Parathyroid adenoma (tissue), 2 donors: ENCODE results near the gene PPP2R3C.

Source experiments
- H2AFZ ChIP-seq: fragments of 300-600 bp; sonication (generic); one replicate; pipeline ENCODE4 v1.7.0; 2017; ENCODE audit warnings: antibody characterized with exemption, mild to moderate bottlenecking
- H3K27ac ChIP-seq: fragments of 300-600 bp; sonication (generic); one replicate; pipeline ENCODE4 v1.7.0; 2017
- H3K27me3 ChIP-seq: fragments of 300-600 bp; sonication (generic); one replicate; pipeline ENCODE4 v1.7.0; 2017; ENCODE audit warnings: low read length; ENCODE audit not compliant: control insufficient read depth, insufficient read depth
- H3K36me3 ChIP-seq: fragments of 300-600 bp; sonication (generic); one replicate; pipeline ENCODE4 v1.7.0; 2017; ENCODE audit warnings: low read length; ENCODE audit not compliant: control insufficient read depth, insufficient read depth
- H3K4me1 ChIP-seq: fragments of 300-600 bp; sonication (generic); one replicate; pipeline ENCODE4 v1.7.0; 2017; ENCODE audit warnings: control low read depth
- H3K4me2 ChIP-seq: fragments of 300-600 bp; sonication (generic); one replicate; pipeline ENCODE4 v1.7.0; 2017; ENCODE audit warnings: low read length
- H3K4me3 ChIP-seq: fragments of 300-600 bp; sonication (generic); one replicate; pipeline ENCODE4 v1.7.0; 2017; ENCODE audit warnings: low read depth, low read length
- H3K79me2 ChIP-seq: fragments of 300-600 bp; sonication (generic); one replicate; pipeline ENCODE4 v1.7.0; 2017; ENCODE audit warnings: control low read depth
- H3K9ac ChIP-seq: fragments of 300-600 bp; sonication (generic); one replicate; pipeline ENCODE4 v1.7.0; 2017; ENCODE audit warnings: mild to moderate bottlenecking
- H3K9me3 ChIP-seq: fragments of 300-600 bp; sonication (generic); one replicate; pipeline ENCODE4 v1.7.0; 2017; ENCODE audit warnings: low read length; ENCODE audit not compliant: control insufficient read depth
- CTCF ChIP-seq: fragments of 300-600 bp; sonication (generic); IDR thresholded peaks from one replicate; pipeline ENCODE4 v1.7.0; 2017; ENCODE audit warnings: antibody characterized with exemption, mild to moderate bottlenecking
- donor health status: primary hyperparathyroidism.

The PPP2R3C gene

GRCh38 chr14:35052637-35053036 lies 69.2 kb downstream of the PPP2R3C start:
- Histone ChIP-seq H3K27me3 (no peaks in the 10 kb centered on the region), H2AFZ (no peak overlapping the region), H3K9ac (no peak overlapping the region), H3K9me3 (no peaks in the 10 kb centered on the region), H3K79me2 (peaks cover 2% of the 10 kb centered on the region), H3K27ac (no peak overlapping the region), H3K4me3 (no peak overlapping the region), H3K4me1 (peaks cover 2% of the 10 kb centered on the region), H3K4me2 (no peak overlapping the region), H3K36me3 (no peaks in the 10 kb centered on the region)
- TF ChIP-seq CTCF, result no peak

- H3K36me3 ChIP-seq, result no peaks in the 10 kb centered on the region
- H3K4me3 ChIP-seq, result no peak overlapping the region
- H3K27me3 ChIP-seq, result no peaks in the 10 kb centered on the region
- no peak overlapping the region for H3K4me2 ChIP-seq
- H3K9ac ChIP-seq, result no peak overlapping the region
- H3K4me1 ChIP-seq, result peaks cover 6% of the 10 kb centered on the region
- no peak overlapping the region for H3K27ac ChIP-seq
- no peak overlapping the region for H2AFZ ChIP-seq
- TF ChIP-seq CTCF, result no peak
- peaks cover 5% of the 10 kb centered on the region for H3K79me2 ChIP-seq
- no peaks in the 10 kb centered on the region for H3K9me3 ChIP-seq
Measured at GRCh38 chr14:35051796-35052195, 70.0 kb downstream of the PPP2R3C start.

- no peak overlapping the region for H3K4me2 ChIP-seq
- H3K9ac ChIP-seq, result no peak overlapping the region
- no peaks in the 10 kb centered on the region for H3K27me3 ChIP-seq
- peaks cover 6% of the 10 kb centered on the region for H3K4me1 ChIP-seq
- no peaks in the 10 kb centered on the region for H3K9me3 ChIP-seq
- H3K36me3 ChIP-seq, result no peaks in the 10 kb centered on the region
- H3K79me2 ChIP-seq, result peaks cover 5% of the 10 kb centered on the region
- no peak overlapping the region for H2AFZ ChIP-seq
- no peak overlapping the region for H3K27ac ChIP-seq
- no peak overlapping the region for H3K4me3 ChIP-seq
- no peak for TF ChIP-seq CTCF
Measured at GRCh38 chr14:35050652-35051051, 71.1 kb downstream of the PPP2R3C start.

GRCh38 chr14:35047976-35048513 lies 73.7 kb downstream of the PPP2R3C start:
- TF ChIP-seq CTCF, result no peak
- no peak overlapping the region for H2AFZ ChIP-seq
- H3K36me3 ChIP-seq, result no peaks in the 10 kb centered on the region
- H3K4me2 ChIP-seq, result no peak overlapping the region
- peaks cover 5% of the 10 kb centered on the region for H3K79me2 ChIP-seq
- H3K9me3 ChIP-seq, result no peaks in the 10 kb centered on the region
- H3K4me3 ChIP-seq, result no peak overlapping the region
- peaks cover 6% of the 10 kb centered on the region for H3K4me1 ChIP-seq
- no peaks in the 10 kb centered on the region for H3K27me3 ChIP-seq
- H3K9ac ChIP-seq, result no peak overlapping the region
- H3K27ac ChIP-seq, result no peak overlapping the region
